Parathyroid adenoma (tissue), 2 donors: ENCODE measurements around the gene ZNF296.

Experiments used
- H2AFZ ChIP-seq: fragments of 300-600 bp; sonication (generic); one replicate; pipeline ENCODE4 v1.7.0; 2017; ENCODE audit warnings: antibody characterized with exemption, mild to moderate bottlenecking
- H3K27ac ChIP-seq: fragments of 300-600 bp; sonication (generic); one replicate; pipeline ENCODE4 v1.7.0; 2017
- H3K27me3 ChIP-seq: fragments of 300-600 bp; sonication (generic); one replicate; pipeline ENCODE4 v1.7.0; 2017; ENCODE audit warnings: low read length; ENCODE audit not compliant: control insufficient read depth, insufficient read depth
- H3K36me3 ChIP-seq: fragments of 300-600 bp; sonication (generic); one replicate; pipeline ENCODE4 v1.7.0; 2017; ENCODE audit warnings: low read length; ENCODE audit not compliant: control insufficient read depth, insufficient read depth
- H3K4me1 ChIP-seq: fragments of 300-600 bp; sonication (generic); one replicate; pipeline ENCODE4 v1.7.0; 2017; ENCODE audit warnings: control low read depth
- H3K4me2 ChIP-seq: fragments of 300-600 bp; sonication (generic); one replicate; pipeline ENCODE4 v1.7.0; 2017; ENCODE audit warnings: low read length
- H3K4me3 ChIP-seq: fragments of 300-600 bp; sonication (generic); one replicate; pipeline ENCODE4 v1.7.0; 2017; ENCODE audit warnings: low read depth, low read length
- H3K79me2 ChIP-seq: fragments of 300-600 bp; sonication (generic); one replicate; pipeline ENCODE4 v1.7.0; 2017; ENCODE audit warnings: control low read depth
- H3K9ac ChIP-seq: fragments of 300-600 bp; sonication (generic); one replicate; pipeline ENCODE4 v1.7.0; 2017; ENCODE audit warnings: mild to moderate bottlenecking
- H3K9me3 ChIP-seq: fragments of 300-600 bp; sonication (generic); one replicate; pipeline ENCODE4 v1.7.0; 2017; ENCODE audit warnings: low read length; ENCODE audit not compliant: control insufficient read depth
- CTCF ChIP-seq: fragments of 300-600 bp; sonication (generic); IDR thresholded peaks from one replicate; pipeline ENCODE4 v1.7.0; 2017; ENCODE audit warnings: antibody characterized with exemption, mild to moderate bottlenecking
- donor health status: primary hyperparathyroidism.

ZNF296 gene

GRCh38 chr19:45097450-45097775 is 21.1 kb upstream of the ZNF296 start:
- TF ChIP-seq CTCF = no peak
- Histone ChIP-seq H3K79me2 (peaks cover 81% of the 10 kb centered on the region), H3K27me3 (no peaks in the 10 kb centered on the region), H3K9ac (no peak overlapping the region), H2AFZ (no peak overlapping the region), H3K9me3 (no peaks in the 10 kb centered on the region), H3K27ac (no peak overlapping the region), H3K4me1 (peaks cover 48% of the 10 kb centered on the region), H3K36me3 (no peaks in the 10 kb centered on the region), H3K4me3 (no peak overlapping the region), H3K4me2 (no peak overlapping the region)

GRCh38 chr19:45096700-45097099 is 20.4 kb upstream of the ZNF296 start:
- H3K9ac ChIP-seq = no peak overlapping the region
- H3K79me2 ChIP-seq = peaks cover 74% of the 10 kb centered on the region
- H3K4me1 ChIP-seq = peaks cover 48% of the 10 kb centered on the region
- H3K9me3 ChIP-seq = no peaks in the 10 kb centered on the region
- H3K27me3 ChIP-seq = no peaks in the 10 kb centered on the region
- H3K27ac ChIP-seq = no peak overlapping the region
- H3K4me2 ChIP-seq = no peak overlapping the region
- no peak for TF ChIP-seq CTCF
- no peak overlapping the region for H2AFZ ChIP-seq
- no peak overlapping the region for H3K4me3 ChIP-seq
- no peaks in the 10 kb centered on the region for H3K36me3 ChIP-seq

- H3K9ac ChIP-seq = no peak overlapping the region
These were observed 19.5 kb upstream of the ZNF296 start for GRCh38 chr19:45095496-45096413.

GRCh38 chr19:45094707-45095106 is 18.4 kb upstream of the ZNF296 start:
- Histone ChIP-seq H3K4me2 (peak overlapping the region; percentile 98), H2AFZ (no peak overlapping the region), H3K36me3 (no peaks in the 10 kb centered on the region), H3K9ac (no peak overlapping the region), H3K27ac (no peak overlapping the region), H3K27me3 (no peaks in the 10 kb centered on the region), H3K4me1 (peaks cover 40% of the 10 kb centered on the region), H3K9me3 (no peaks in the 10 kb centered on the region), H3K79me2 (peaks cover 60% of the 10 kb centered on the region), H3K4me3 (no peak overlapping the region)
- no peak for TF ChIP-seq CTCF

More at GRCh38 chr19:45095496-45096413, 19.5 kb upstream of the ZNF296 start:
- Histone ChIP-seq H3K4me3 (no peak overlapping the region), H3K27me3 (no peaks in the 10 kb centered on the region), H3K9me3 (no peaks in the 10 kb centered on the region), H3K27ac (no peak overlapping the region), H2AFZ (no peak overlapping the region), H3K36me3 (no peaks in the 10 kb centered on the region), H3K79me2 (peaks cover 66% of the 10 kb centered on the region), H3K4me2 (no peak overlapping the region), H3K4me1 (peaks cover 44% of the 10 kb centered on the region)
- TF ChIP-seq CTCF = no peak

GRCh38 chr19:45094137-45094536 is 17.9 kb upstream of the ZNF296 start:
- no peak overlapping the region for H3K9ac ChIP-seq

More at GRCh38 chr19:45094137-45094536, 17.9 kb upstream of the ZNF296 start:
- Histone ChIP-seq H2AFZ (no peak overlapping the region), H3K4me2 (peak overlapping the region; percentile 98), H3K27ac (no peak overlapping the region), H3K4me1 (peaks cover 39% of the 10 kb centered on the region), H3K27me3 (no peaks in the 10 kb centered on the region), H3K79me2 (peaks cover 54% of the 10 kb centered on the region), H3K36me3 (no peaks in the 10 kb centered on the region), H3K4me3 (peak overlapping the region; percentile 88), H3K9me3 (no peaks in the 10 kb centered on the region)
- no peak for TF ChIP-seq CTCF
